PC-9 (cell line): ENCODE measurements around the gene ABCA6.

Source experiments
- EZH2 ChIP-seq: fragments of 200-600 bp; sonication (generic); IDR thresholded peaks from 2 replicates; pipeline ENCODE4 v1.8.0; 2017; ENCODE audit warnings: antibody characterized with exemption, low read depth
- TF ChIP-seq, protein P1 (sequence below): fragments of 200-600 bp; sonication (generic); conservative IDR thresholded peaks from 2 replicates; pipeline ENCODE4 v1.6.1; 2017; ENCODE audit warnings: mixed run types, antibody characterized with exemption, mild to moderate bottlenecking, moderate library complexity

- TF ChIP-seq, protein P1, sequence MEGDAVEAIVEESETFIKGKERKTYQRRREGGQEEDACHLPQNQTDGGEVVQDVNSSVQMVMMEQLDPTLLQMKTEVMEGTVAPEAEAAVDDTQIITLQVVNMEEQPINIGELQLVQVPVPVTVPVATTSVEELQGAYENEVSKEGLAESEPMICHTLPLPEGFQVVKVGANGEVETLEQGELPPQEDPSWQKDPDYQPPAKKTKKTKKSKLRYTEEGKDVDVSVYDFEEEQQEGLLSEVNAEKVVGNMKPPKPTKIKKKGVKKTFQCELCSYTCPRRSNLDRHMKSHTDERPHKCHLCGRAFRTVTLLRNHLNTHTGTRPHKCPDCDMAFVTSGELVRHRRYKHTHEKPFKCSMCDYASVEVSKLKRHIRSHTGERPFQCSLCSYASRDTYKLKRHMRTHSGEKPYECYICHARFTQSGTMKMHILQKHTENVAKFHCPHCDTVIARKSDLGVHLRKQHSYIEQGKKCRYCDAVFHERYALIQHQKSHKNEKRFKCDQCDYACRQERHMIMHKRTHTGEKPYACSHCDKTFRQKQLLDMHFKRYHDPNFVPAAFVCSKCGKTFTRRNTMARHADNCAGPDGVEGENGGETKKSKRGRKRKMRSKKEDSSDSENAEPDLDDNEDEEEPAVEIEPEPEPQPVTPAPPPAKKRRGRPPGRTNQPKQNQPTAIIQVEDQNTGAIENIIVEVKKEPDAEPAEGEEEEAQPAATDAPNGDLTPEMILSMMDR, result no peak
- no peak for TF ChIP-seq EZH2
Measured at GRCh38 chr17:69059458-69060175, 82.1 kb downstream of the ABCA6 start.
